WTC11 (cell line): ENCODE results near the gene PSEN1. TPM values are rescaled to one million over a fixed set of nuclear protein-coding genes. Genes with fewer than 3 reads are reported as not detected.

Experiments used
- ATAC-seq: fragments of 200-7000 bp; cut with Tn5 transposase; 2 replicates; pipeline ENCODE4 v1.10.0; 2021; ENCODE audit warnings: mild to moderate bottlenecking, moderate library complexity
- CTCF ChIA-PET: fragments of 300-600 bp; sonication (Branson Sonifier 250); formaldehyde crosslinking; loops from one replicate; lab custom pipeline; 2021; ENCODE audit warnings: antibody characterized with exemption; lab: Charles Lee
- POLR2A ChIA-PET: fragments of 350-600 bp; sonication (Branson Sonifier 250); formaldehyde crosslinking; loops from one replicate; lab custom pipeline; 2021; ENCODE audit warnings: antibody characterized with exemption; lab: Charles Lee
- DNase-seq: peaks from one replicate; pipeline ENCODE4 v3.0.0; 2021; ENCODE audit warnings: low spot score
- H3K27ac Mint-ChIP-seq: 2 replicates; pipeline ENCODE4 v1.8.0; 2021; ENCODE audit warnings: mixed read lengths
- H3K27me3 Mint-ChIP-seq: 2 replicates; pipeline ENCODE4 v1.8.0; 2021; ENCODE audit warnings: low read depth, mild to moderate bottlenecking, moderate library complexity, mixed read lengths
- H3K36me3 Mint-ChIP-seq: 2 replicates; pipeline ENCODE4 v1.8.0; 2021; ENCODE audit warnings: mixed read lengths
- H3K4me1 Mint-ChIP-seq: 2 replicates; pipeline ENCODE4 v1.8.0; 2022; ENCODE audit warnings: mixed read lengths
- H3K4me3 Mint-ChIP-seq: 2 replicates; pipeline ENCODE4 v1.8.0; 2021; ENCODE audit warnings: mild to moderate bottlenecking, moderate library complexity, mixed read lengths
- H3K9me3 Mint-ChIP-seq: 2 replicates; pipeline ENCODE4 v1.8.0; 2021; ENCODE audit warnings: mixed read lengths
- ERG ChIP-seq: fragments of 250-450 bp; sonication (Bioruptor Pico); IDR thresholded peaks from 2 replicates; pipeline ENCODE4 v1.8.0; 2021; ENCODE audit warnings: mild to moderate bottlenecking
- FOXJ3 ChIP-seq: sonication (generic); formaldehyde crosslinking; IDR thresholded peaks from 2 replicates; pipeline ENCODE4 v1.9.0; 2021; ENCODE audit warnings: missing genetic modification reagents, mild to moderate bottlenecking, borderline replicate concordance
- MLX ChIP-seq: sonication (generic); formaldehyde crosslinking; IDR thresholded peaks from 2 replicates; pipeline ENCODE4 v1.8.1; 2023; ENCODE audit warnings: mild to moderate bottlenecking, missing genetic modification reagents, moderate library complexity
- NFATC4 ChIP-seq: fragments of 250-450 bp; sonication (Bioruptor Pico); IDR thresholded peaks from 2 replicates; pipeline ENCODE4 v1.9.0; 2021; ENCODE audit warnings: mild to moderate bottlenecking
- NR1H2 ChIP-seq: sonication (generic); formaldehyde crosslinking; IDR thresholded peaks from 2 replicates; pipeline ENCODE4 v1.9.0; 2021; ENCODE audit warnings: mild to moderate bottlenecking, moderate library complexity, missing genetic modification reagents
- PRDM15 ChIP-seq: sonication (generic); formaldehyde crosslinking; IDR thresholded peaks from 2 replicates; pipeline ENCODE4 v1.8.0; 2022; ENCODE audit warnings: missing genetic modification reagents
- RORB ChIP-seq: fragments of 250-450 bp; sonication (Bioruptor Pico); IDR thresholded peaks from 2 replicates; pipeline ENCODE4 v1.9.0; 2021; ENCODE audit warnings: mild to moderate bottlenecking
- SMAD3 ChIP-seq: sonication (generic); formaldehyde crosslinking; IDR thresholded peaks from 2 replicates; pipeline ENCODE4 v1.8.0; 2022; ENCODE audit warnings: missing genetic modification reagents, mild to moderate bottlenecking, borderline replicate concordance
- TP53 ChIP-seq: sonication (generic); formaldehyde crosslinking; IDR thresholded peaks from 2 replicates; pipeline ENCODE4 v1.8.1; 2023; ENCODE audit warnings: mild to moderate bottlenecking, missing genetic modification reagents
- ZNF396 ChIP-seq: fragments of 250-450 bp; sonication (Bioruptor Pico); IDR thresholded peaks from 2 replicates; pipeline ENCODE4 v1.8.0; 2021; ENCODE audit warnings: mild to moderate bottlenecking, moderate library complexity, borderline replicate concordance
- total RNA-seq: library from RNA; stranded (reverse); gene quantifications from 3 replicates; pipeline ENCODE4 v1.2.3, GENCODE V29; 2021
- TF ChIP-seq, protein P1 (sequence below): sonication (generic); formaldehyde crosslinking; IDR thresholded peaks from 2 replicates; pipeline ENCODE4 v1.8.0; 2023; ENCODE audit warnings: missing genetic modification reagents, mild to moderate bottlenecking, borderline replicate concordance
- TF ChIP-seq, protein P2 (sequence below): fragments of 250-450 bp; sonication (Bioruptor Pico); conservative IDR thresholded peaks from 2 replicates; pipeline ENCODE4 v1.9.0; 2021; ENCODE audit warnings: mild to moderate bottlenecking
- TF ChIP-seq, protein P3 (sequence below): sonication (generic); formaldehyde crosslinking; IDR thresholded peaks from 2 replicates; pipeline ENCODE4 v1.8.0; 2022; ENCODE audit warnings: mild to moderate bottlenecking, missing genetic modification reagents
- TF ChIP-seq, protein P4 (sequence below): sonication (generic); formaldehyde crosslinking; IDR thresholded peaks from 2 replicates; pipeline ENCODE4 v1.8.1; 2023; ENCODE audit warnings: mild to moderate bottlenecking, missing genetic modification reagents, moderate library complexity
- TF ChIP-seq, protein P5 (sequence below): sonication (generic); formaldehyde crosslinking; IDR thresholded peaks from 2 replicates; pipeline ENCODE4 v1.8.1; 2022; ENCODE audit warnings: missing genetic modification reagents, borderline replicate concordance
- TF ChIP-seq, protein P6 (sequence below): sonication (generic); formaldehyde crosslinking; IDR thresholded peaks from 2 replicates; pipeline ENCODE4 v1.8.1; 2022; ENCODE audit warnings: mild to moderate bottlenecking, missing genetic modification reagents, moderate library complexity, borderline replicate concordance
- TF ChIP-seq, protein P7 (sequence below): sonication (generic); formaldehyde crosslinking; IDR thresholded peaks from 2 replicates; pipeline ENCODE4 v1.8.1; 2023; ENCODE audit warnings: mild to moderate bottlenecking, missing genetic modification reagents

Gene PSEN1
- total RNA-seq, 1 experiment from 2014 or later = 26.6 TPM

DNA sequence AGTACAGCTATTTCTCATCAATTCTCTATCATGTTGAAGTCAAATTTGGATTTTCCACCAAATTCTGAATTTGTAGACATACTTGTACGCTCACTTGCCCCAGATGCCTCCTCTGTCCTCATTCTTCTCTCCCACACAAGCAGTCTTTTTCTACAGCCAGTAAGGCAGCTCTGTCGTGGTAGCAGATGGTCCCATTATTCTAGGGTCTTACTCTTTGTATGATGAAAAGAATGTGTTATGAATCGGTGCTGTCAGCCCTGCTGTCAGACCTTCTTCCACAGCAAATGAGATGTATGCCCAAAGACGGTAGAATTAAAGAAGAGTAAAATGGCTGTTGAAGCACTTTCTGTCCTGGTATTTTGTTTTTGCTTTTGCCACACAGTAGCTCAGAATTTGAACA, 83.8 kb downstream of the PSEN1 start (continued):
- TF ChIP-seq, protein P1, sequence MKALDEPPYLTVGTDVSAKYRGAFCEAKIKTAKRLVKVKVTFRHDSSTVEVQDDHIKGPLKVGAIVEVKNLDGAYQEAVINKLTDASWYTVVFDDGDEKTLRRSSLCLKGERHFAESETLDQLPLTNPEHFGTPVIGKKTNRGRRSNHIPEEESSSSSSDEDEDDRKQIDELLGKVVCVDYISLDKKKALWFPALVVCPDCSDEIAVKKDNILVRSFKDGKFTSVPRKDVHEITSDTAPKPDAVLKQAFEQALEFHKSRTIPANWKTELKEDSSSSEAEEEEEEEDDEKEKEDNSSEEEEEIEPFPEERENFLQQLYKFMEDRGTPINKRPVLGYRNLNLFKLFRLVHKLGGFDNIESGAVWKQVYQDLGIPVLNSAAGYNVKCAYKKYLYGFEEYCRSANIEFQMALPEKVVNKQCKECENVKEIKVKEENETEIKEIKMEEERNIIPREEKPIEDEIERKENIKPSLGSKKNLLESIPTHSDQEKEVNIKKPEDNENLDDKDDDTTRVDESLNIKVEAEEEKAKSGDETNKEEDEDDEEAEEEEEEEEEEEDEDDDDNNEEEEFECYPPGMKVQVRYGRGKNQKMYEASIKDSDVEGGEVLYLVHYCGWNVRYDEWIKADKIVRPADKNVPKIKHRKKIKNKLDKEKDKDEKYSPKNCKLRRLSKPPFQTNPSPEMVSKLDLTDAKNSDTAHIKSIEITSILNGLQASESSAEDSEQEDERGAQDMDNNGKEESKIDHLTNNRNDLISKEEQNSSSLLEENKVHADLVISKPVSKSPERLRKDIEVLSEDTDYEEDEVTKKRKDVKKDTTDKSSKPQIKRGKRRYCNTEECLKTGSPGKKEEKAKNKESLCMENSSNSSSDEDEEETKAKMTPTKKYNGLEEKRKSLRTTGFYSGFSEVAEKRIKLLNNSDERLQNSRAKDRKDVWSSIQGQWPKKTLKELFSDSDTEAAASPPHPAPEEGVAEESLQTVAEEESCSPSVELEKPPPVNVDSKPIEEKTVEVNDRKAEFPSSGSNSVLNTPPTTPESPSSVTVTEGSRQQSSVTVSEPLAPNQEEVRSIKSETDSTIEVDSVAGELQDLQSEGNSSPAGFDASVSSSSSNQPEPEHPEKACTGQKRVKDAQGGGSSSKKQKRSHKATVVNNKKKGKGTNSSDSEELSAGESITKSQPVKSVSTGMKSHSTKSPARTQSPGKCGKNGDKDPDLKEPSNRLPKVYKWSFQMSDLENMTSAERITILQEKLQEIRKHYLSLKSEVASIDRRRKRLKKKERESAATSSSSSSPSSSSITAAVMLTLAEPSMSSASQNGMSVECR = no peak
- TF ChIP-seq, protein P2, sequence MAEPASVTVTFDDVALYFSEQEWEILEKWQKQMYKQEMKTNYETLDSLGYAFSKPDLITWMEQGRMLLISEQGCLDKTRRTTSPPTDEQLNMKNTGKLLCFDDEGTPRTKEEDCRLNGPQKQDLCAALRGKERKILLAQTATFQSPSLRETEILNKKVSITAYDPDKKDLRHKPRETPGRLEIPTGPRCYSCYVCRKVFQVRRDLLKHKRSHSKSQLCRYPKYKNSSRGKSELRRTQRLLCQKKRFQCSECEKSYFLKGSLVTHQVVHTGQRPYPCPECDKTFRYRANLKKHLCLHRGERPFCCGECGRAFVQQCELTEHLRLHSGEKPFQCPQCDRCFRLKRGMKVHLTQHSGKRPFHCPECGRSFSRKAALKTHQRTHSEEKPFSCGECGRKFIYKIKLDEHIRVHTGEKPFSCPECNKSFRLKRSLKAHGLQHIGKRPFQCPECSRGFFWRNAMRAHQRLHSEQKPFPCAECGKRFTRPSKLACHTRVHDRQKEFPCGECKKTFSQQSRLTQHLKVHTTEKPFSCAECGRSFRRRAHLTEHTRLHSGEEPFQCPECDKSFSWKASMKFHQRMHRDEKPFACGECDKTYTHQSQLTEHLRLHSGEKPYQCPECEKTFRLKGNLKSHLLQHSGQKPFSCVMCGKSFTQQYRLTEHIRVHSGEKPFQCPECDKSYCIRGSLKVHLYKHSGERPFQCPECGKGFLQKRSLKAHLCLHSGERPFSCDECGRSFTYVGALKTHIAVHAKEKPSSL (CRISPR knock-in tag) = no peak
- no peak for TF ChIP-seq SMAD3
- TF ChIP-seq FOXJ3 (CRISPR knock-in tag) = no peak
- TF ChIP-seq, protein P3, sequence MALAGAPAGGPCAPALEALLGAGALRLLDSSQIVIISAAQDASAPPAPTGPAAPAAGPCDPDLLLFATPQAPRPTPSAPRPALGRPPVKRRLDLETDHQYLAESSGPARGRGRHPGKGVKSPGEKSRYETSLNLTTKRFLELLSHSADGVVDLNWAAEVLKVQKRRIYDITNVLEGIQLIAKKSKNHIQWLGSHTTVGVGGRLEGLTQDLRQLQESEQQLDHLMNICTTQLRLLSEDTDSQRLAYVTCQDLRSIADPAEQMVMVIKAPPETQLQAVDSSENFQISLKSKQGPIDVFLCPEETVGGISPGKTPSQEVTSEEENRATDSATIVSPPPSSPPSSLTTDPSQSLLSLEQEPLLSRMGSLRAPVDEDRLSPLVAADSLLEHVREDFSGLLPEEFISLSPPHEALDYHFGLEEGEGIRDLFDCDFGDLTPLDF (CRISPR knock-in tag) = no peak
- TF ChIP-seq NFATC4 = no peak

- POLR2A ChIA-PET = no interaction called here
- TF ChIP-seq, protein P4, sequence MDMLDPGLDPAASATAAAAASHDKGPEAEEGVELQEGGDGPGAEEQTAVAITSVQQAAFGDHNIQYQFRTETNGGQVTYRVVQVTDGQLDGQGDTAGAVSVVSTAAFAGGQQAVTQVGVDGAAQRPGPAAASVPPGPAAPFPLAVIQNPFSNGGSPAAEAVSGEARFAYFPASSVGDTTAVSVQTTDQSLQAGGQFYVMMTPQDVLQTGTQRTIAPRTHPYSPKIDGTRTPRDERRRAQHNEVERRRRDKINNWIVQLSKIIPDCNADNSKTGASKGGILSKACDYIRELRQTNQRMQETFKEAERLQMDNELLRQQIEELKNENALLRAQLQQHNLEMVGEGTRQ (CRISPR knock-in tag) = no peak
- TF ChIP-seq NR1H2 = no peak
- TF ChIP-seq, protein P5, sequence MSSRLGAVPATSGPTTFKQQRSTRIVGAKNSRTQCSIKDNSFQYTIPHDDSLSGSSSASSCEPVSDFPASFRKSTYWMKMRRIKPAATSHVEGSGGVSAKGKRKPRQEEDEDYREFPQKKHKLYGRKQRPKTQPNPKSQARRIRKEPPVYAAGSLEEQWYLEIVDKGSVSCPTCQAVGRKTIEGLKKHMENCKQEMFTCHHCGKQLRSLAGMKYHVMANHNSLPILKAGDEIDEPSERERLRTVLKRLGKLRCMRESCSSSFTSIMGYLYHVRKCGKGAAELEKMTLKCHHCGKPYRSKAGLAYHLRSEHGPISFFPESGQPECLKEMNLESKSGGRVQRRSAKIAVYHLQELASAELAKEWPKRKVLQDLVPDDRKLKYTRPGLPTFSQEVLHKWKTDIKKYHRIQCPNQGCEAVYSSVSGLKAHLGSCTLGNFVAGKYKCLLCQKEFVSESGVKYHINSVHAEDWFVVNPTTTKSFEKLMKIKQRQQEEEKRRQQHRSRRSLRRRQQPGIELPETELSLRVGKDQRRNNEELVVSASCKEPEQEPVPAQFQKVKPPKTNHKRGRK = no peak
- no peak for TF ChIP-seq ZNF396 (CRISPR knock-in tag)
- TF ChIP-seq, protein P6, sequence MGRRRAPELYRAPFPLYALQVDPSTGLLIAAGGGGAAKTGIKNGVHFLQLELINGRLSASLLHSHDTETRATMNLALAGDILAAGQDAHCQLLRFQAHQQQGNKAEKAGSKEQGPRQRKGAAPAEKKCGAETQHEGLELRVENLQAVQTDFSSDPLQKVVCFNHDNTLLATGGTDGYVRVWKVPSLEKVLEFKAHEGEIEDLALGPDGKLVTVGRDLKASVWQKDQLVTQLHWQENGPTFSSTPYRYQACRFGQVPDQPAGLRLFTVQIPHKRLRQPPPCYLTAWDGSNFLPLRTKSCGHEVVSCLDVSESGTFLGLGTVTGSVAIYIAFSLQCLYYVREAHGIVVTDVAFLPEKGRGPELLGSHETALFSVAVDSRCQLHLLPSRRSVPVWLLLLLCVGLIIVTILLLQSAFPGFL (CRISPR knock-in tag) = no peak
- TF ChIP-seq TP53 (CRISPR knock-in tag) = no peak
- no peak for TF ChIP-seq MLX (CRISPR knock-in tag)
- TF ChIP-seq, protein P7, sequence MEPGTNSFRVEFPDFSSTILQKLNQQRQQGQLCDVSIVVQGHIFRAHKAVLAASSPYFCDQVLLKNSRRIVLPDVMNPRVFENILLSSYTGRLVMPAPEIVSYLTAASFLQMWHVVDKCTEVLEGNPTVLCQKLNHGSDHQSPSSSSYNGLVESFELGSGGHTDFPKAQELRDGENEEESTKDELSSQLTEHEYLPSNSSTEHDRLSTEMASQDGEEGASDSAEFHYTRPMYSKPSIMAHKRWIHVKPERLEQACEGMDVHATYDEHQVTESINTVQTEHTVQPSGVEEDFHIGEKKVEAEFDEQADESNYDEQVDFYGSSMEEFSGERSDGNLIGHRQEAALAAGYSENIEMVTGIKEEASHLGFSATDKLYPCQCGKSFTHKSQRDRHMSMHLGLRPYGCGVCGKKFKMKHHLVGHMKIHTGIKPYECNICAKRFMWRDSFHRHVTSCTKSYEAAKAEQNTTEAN (CRISPR knock-in tag) = no peak
- TF ChIP-seq ERG = no peak
- TF ChIP-seq RORB (CRISPR knock-in tag) = no peak
- no peak for TF ChIP-seq PRDM15 (CRISPR knock-in tag)
Observed at GRCh38 chr14:73220634-73221033, 84.3 kb downstream of the PSEN1 start.

More at GRCh38 chr14:73220634-73221033, 84.3 kb downstream of the PSEN1 start:
- DNase-seq = no peak
- H3K27ac Mint-ChIP-seq = no peak overlapping the region
- peaks cover 19% of the 10 kb centered on the region for H3K4me1 Mint-ChIP-seq
- no peak for ATAC-seq
- H3K4me3 Mint-ChIP-seq = no peak overlapping the region
- H3K27me3 Mint-ChIP-seq = no peaks in the 10 kb centered on the region
- CTCF ChIA-PET = interaction anchor here (0.6 to 1.9 kb wide), 2 partner anchors 12 to 36 kb away, joined by 3 to 10 read pairs; no protein-coding TSS in a partner anchor
- no peaks in the 10 kb centered on the region for H3K9me3 Mint-ChIP-seq
- peaks cover 29% of the 10 kb centered on the region for H3K36me3 Mint-ChIP-seq
